Transverse colon (tissue), 3 donors: ENCODE data around the gene SDK1.

ENCODE experiments used
- EP300 ChIP-seq: sonication (generic); formaldehyde crosslinking; IDR thresholded peaks from one replicate; pipeline ENCODE4 v1.6.1; 2017; ENCODE audit warnings: antibody characterized with exemption, low read depth
- POLR2A ChIP-seq: fragments of 450-650 bp; IDR thresholded peaks from one replicate; pipeline ENCODE4 v1.6.1; 2016; ENCODE audit warnings: antibody characterized with exemption, mild to moderate bottlenecking, moderate library complexity
- POLR2AphosphoS5 ChIP-seq, 3 donors: sonication (generic); formaldehyde crosslinking; IDR thresholded peaks; one replicate each; pipeline ENCODE4 v1.6.1; 2016; ENCODE audit warnings: antibody characterized with exemption in 3 of 3

DNA sequence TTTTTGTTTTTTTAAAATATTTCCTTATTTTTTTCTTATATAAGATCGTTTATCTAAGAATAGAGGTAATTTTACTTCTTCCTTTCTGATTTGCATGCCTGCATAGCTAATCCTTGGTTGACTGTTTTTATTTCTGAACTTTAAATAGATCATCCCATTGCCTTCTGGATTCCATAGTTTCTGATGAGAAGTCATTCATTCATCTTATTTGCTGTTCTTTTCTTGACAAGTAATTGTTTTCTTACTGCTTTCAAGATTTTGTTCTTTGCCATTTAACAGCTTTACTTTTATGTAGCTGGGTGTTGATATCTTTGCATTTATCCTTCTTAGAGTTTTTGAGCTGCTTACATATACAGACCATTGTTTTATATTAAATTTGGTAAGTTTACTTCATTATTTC is 437.9 kb downstream of the SDK1 start:
- TF ChIP-seq POLR2AphosphoS5 (IDR thresholded peaks at IDR 0.05) (no peak), EP300 (no peak), POLR2A (no peak)
